H54 (cell line): ENCODE data around the gene PGD.

Source experiments
- DNase-seq: peaks from one replicate; pipeline ENCODE4 v3.0.0; 2011; ENCODE audit warnings: low spot score, mixed read lengths; ENCODE audit not compliant: insufficient read length
- FAIRE-seq: peaks from 3 replicates; lab custom pipeline; 2011; peaks lifted over from hg19 to GRCh38; lab: Jason Lieb, UNC
- POLR2A ChIP-seq: IDR thresholded peaks from 2 replicates; pipeline ENCODE4 v1.6.1; 2011; ENCODE audit warnings: low read depth, mild to moderate bottlenecking, low read length

Gene PGD

DNA sequence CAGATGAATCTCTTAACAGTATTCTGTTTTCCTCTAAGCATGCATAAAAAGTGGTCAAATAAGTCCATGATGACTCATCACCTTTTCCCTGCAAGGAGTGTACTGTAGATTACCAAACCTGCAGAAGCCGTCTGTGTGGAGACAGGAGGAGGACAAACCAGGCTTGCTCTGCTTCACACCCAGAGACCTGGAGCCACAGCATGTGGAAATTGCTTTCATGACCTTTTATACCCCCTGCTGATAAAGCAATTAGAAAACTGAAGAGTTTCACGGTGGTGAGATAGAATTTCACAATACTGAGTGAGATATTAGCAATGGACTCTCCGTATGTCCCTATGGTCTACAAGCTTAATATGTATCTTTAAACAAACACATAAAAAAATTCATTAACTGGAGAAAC is 60.3 kb downstream of the PGD start:
- FAIRE-seq = peak; percentile 15
- peak; percentile 40 for DNase-seq
- no peak for TF ChIP-seq POLR2A

DNA sequence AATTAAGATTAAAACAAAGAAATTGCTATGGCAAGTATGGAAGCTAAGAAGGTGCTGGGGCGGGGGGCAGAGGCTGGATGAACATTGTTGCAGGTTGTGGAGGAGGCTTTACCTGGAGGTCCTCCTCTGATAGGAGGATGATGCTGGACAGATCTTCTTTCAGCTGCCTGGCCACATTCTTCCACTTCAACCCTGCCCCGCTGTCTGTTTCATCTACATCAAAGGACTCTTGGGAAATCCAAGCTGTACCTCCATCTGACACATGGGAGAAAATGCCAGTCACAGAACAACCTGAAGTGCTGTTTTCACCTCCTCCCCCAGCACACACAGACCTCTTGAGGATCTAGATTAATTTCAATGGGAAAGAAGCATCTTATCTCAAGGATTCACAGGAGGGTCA is 68.2 kb downstream of the PGD start:
- no peak for TF ChIP-seq POLR2A
- no peak for DNase-seq
- no peak for FAIRE-seq

- FAIRE-seq = no peak
- no peak for DNase-seq
- no peak for TF ChIP-seq POLR2A
Observed at GRCh38 chr1:10470043-10470442, 71.2 kb downstream of the PGD start.
